DND-41 (cell line): ENCODE measurements around the gene GBA3.

Experiments
- ATAC-seq: fragments of 200-7000 bp; cut with Tn5 transposase; 3 replicates; pipeline ENCODE4 v1.9.1; 2021; ENCODE audit warnings: low read depth; ENCODE audit not compliant: insufficient read depth
- DNase-seq: peaks from one replicate; pipeline ENCODE4 v3.0.0-alpha.2; 2020
- H2AFZ ChIP-seq: 2 replicates; pipeline ENCODE4 v1.6.0; 2012; ENCODE audit warnings: low read depth, low read length
- H3K27ac ChIP-seq: 2 replicates; pipeline ENCODE4 v1.5.1; 2012; ENCODE audit warnings: low read length, inconsistent platforms
- H3K27me3 ChIP-seq: fragments of 200-600 bp; sonication (generic); 2 replicates; pipeline ENCODE4 v1.6.0; 2012; ENCODE audit warnings: low read length, mild to moderate bottlenecking, inconsistent platforms; ENCODE audit not compliant: insufficient read depth, poor library complexity
- H3K36me3 ChIP-seq: 2 replicates; pipeline ENCODE4 v1.5.1; 2012; ENCODE audit warnings: low read length, inconsistent platforms; ENCODE audit not compliant: insufficient read depth
- H3K4me1 ChIP-seq: 2 replicates; pipeline ENCODE4 v1.5.1; 2012; ENCODE audit warnings: mild to moderate bottlenecking, low read length; ENCODE audit not compliant: insufficient read depth
- H3K4me2 ChIP-seq: 2 replicates; pipeline ENCODE4 v1.6.0; 2012; ENCODE audit warnings: mild to moderate bottlenecking, moderate library complexity, low read length, inconsistent platforms; ENCODE audit not compliant: insufficient read depth
- H3K4me3 ChIP-seq, 2 experiments: fragments of 200-600 bp in 1 of 2; shearing (Covaris generic) in 1 of 2; 2 replicates each; pipeline ENCODE4 v1.5.1; 2012 to 2016; ENCODE audit warnings: inconsistent platforms in 2 of 2, low read length in 2 of 2, mild to moderate bottlenecking in 2 of 2, low read depth in 1 of 2, moderate library complexity in 1 of 2
- H3K79me2 ChIP-seq: 2 replicates; pipeline ENCODE4 v1.6.0; 2012; ENCODE audit warnings: low read length, inconsistent platforms; ENCODE audit not compliant: insufficient read depth
- H3K9ac ChIP-seq: 2 replicates; pipeline ENCODE4 v1.6.0; 2012; ENCODE audit warnings: low read depth, mild to moderate bottlenecking, inconsistent platforms, low read length, moderate library complexity
- H3K9me3 ChIP-seq: 2 replicates; pipeline ENCODE4 v1.5.1; 2012; ENCODE audit warnings: low read length, moderate library complexity, mild to moderate bottlenecking, inconsistent platforms; ENCODE audit not compliant: insufficient read depth, severe bottlenecking
- H4K20me1 ChIP-seq: 2 replicates; pipeline ENCODE4 v1.6.0; 2012; ENCODE audit warnings: low read length; ENCODE audit not compliant: insufficient read depth
- EZH2 ChIP-seq: IDR thresholded peaks from 3 replicates; pipeline ENCODE4 v1.6.1; 2012; ENCODE audit warnings: borderline replicate concordance, low read depth, mild to moderate bottlenecking, moderate library complexity, low read length, inconsistent platforms; ENCODE audit not compliant: severe bottlenecking
- TF ChIP-seq, protein P1 (sequence below): IDR thresholded peaks from 2 replicates; pipeline ENCODE4 v1.5.1; 2012; ENCODE audit warnings: borderline replicate concordance, low read length, moderate library complexity, mild to moderate bottlenecking; ENCODE audit not compliant: poor library complexity, severe bottlenecking; ENCODE audit errors: extremely low read depth

Gene GBA3

DNA sequence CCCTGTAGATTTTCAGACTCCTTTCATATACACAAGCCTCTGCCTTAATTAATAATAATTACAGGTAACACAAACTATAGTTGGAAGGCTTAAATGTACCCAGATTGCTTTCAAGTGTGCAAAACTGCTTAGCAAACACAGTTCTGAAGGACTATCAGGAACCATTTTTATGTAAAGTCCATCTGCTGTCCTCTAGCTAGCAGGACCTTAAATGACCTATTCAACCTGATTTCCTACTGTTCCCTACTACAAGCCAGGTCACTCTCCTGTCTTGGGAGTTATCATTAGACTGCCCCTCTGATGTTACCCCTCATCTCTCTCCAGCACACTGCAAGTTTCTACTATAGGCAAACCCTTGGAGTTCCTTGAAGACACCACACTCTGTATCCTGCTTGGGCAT, 157.3 kb downstream of the GBA3 start:
- ATAC-seq: no peak

DNA sequence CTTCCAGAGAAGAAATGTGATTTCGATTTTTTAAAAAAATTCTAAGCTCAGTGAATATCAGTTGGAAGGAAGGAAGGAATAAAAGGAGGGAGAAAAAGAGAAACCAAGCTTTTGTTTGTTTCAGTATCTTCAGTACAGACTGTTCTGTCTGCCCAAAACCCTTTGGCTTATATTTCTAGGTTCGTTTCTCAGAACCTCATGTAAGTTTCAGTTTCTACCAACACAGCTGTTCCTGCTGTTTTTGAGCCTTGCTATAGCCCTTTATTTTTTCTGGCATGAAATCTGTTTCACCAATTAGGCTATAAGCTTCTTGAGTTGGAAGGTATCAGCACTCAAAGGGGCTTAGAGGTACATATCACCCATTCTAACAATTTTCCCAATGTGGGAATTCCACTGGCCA, 157.9 kb downstream of the GBA3 start:
- no peaks in the 10 kb centered on the region for H4K20me1 ChIP-seq

More for the DNA sequence above, 157.3 kb downstream of the GBA3 start:
- no peak overlapping the region for H3K4me2 ChIP-seq
- no peaks in the 10 kb centered on the region for H3K9me3 ChIP-seq
- H3K4me1 ChIP-seq: no peaks in the 10 kb centered on the region
- no peak overlapping the region for H3K9ac ChIP-seq
- TF ChIP-seq, protein P1, sequence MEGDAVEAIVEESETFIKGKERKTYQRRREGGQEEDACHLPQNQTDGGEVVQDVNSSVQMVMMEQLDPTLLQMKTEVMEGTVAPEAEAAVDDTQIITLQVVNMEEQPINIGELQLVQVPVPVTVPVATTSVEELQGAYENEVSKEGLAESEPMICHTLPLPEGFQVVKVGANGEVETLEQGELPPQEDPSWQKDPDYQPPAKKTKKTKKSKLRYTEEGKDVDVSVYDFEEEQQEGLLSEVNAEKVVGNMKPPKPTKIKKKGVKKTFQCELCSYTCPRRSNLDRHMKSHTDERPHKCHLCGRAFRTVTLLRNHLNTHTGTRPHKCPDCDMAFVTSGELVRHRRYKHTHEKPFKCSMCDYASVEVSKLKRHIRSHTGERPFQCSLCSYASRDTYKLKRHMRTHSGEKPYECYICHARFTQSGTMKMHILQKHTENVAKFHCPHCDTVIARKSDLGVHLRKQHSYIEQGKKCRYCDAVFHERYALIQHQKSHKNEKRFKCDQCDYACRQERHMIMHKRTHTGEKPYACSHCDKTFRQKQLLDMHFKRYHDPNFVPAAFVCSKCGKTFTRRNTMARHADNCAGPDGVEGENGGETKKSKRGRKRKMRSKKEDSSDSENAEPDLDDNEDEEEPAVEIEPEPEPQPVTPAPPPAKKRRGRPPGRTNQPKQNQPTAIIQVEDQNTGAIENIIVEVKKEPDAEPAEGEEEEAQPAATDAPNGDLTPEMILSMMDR: no peak
- no peak for TF ChIP-seq EZH2
- H3K27me3 ChIP-seq: no peaks in the 10 kb centered on the region
- no peak for DNase-seq
- H3K4me3 ChIP-seq: no peak overlapping the region
- H2AFZ ChIP-seq: no peak overlapping the region
- H3K27ac ChIP-seq: no peak overlapping the region
- no peaks in the 10 kb centered on the region for H3K36me3 ChIP-seq
- no peaks in the 10 kb centered on the region for H3K79me2 ChIP-seq
- H4K20me1 ChIP-seq: no peaks in the 10 kb centered on the region

DNA sequence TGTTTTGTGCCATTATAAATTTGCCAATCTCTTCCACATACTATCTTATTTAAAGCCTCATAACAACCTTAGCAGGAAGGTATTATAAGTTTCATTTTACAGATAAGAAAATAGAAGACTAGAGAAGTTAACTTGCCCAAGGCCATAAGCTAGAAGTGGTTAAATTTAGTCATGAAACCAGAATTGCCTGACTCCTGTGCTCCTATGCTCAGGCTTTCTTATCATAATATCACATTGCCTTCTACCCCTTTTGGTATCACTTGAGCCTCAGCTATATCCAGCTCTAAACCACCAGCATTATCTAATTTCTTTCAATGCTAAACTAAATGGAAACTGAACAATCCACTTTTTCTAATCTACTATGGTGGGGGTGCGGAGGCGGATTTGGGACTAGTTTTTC, 164.7 kb downstream of the GBA3 start:
- H3K4me1 ChIP-seq: no peaks in the 10 kb centered on the region
- H3K36me3 ChIP-seq: no peaks in the 10 kb centered on the region
- no peak overlapping the region for H3K4me3 ChIP-seq
- TF ChIP-seq, protein P1: no peak
- TF ChIP-seq EZH2: no peak
- no peaks in the 10 kb centered on the region for H3K79me2 ChIP-seq
- H3K9ac ChIP-seq: no peak overlapping the region
- no peak for ATAC-seq
- no peaks in the 10 kb centered on the region for H3K27me3 ChIP-seq
- H3K9me3 ChIP-seq: no peaks in the 10 kb centered on the region
- H3K4me2 ChIP-seq: no peak overlapping the region
- H4K20me1 ChIP-seq: no peaks in the 10 kb centered on the region
- H3K27ac ChIP-seq: no peak overlapping the region
- no peak for DNase-seq
- H2AFZ ChIP-seq: no peak overlapping the region

More for the DNA sequence above, 157.9 kb downstream of the GBA3 start:
- Histone ChIP-seq H2AFZ (no peak overlapping the region), H3K9ac (no peak overlapping the region), H3K4me1 (no peaks in the 10 kb centered on the region), H3K27ac (no peak overlapping the region), H3K9me3 (no peaks in the 10 kb centered on the region), H3K79me2 (no peaks in the 10 kb centered on the region), H3K27me3 (no peaks in the 10 kb centered on the region), H3K4me3 (no peak overlapping the region), H3K4me2 (no peak overlapping the region), H3K36me3 (no peaks in the 10 kb centered on the region)
- no peak for TF ChIP-seq EZH2
- TF ChIP-seq, protein P1: no peak
- ATAC-seq: no peak
- DNase-seq: no peak

DNA sequence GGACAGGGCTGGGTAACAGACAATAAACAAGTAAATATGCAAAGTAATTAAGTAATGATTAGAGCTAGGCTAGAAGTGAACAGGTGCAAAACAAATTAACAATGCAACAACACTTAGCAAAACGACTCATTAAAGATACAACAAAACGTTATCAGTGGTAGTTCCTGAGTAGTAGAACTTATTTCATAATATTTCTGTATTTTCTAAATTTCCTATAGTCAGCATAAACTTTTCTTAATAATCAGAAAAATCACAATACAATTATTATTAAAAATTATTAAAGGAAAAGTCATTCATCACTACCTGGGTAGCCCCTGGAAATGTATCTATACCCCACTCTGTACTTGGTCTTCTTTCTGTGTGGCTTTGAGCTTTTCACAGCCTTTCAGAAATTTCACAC, 166.6 kb downstream of the GBA3 start:
- ATAC-seq: no peak
- Histone ChIP-seq H3K9me3 (no peaks in the 10 kb centered on the region), H3K79me2 (no peaks in the 10 kb centered on the region), H3K4me2 (no peak overlapping the region), H3K27ac (no peak overlapping the region), H3K4me1 (no peaks in the 10 kb centered on the region), H3K36me3 (no peaks in the 10 kb centered on the region), H4K20me1 (no peaks in the 10 kb centered on the region), H3K4me3 (no peak overlapping the region), H3K27me3 (no peaks in the 10 kb centered on the region), H2AFZ (no peak overlapping the region), H3K9ac (no peak overlapping the region)
- TF ChIP-seq EZH2: no peak
- TF ChIP-seq, protein P1: no peak
- DNase-seq: no peak
